AG09319 (cell line): ENCODE measurements around the gene TBX18.
A peak's percentile ranks its signal among the peaks of the same experiment; 100 is the strongest.

ENCODE experiments used
- DNase-seq: peaks from one replicate; pipeline ENCODE4 v3.0.0-alpha.2; 2010; ENCODE audit warnings: low read depth; ENCODE audit errors: extremely low read depth
- CTCF ChIP-seq: IDR thresholded peaks from 2 replicates; pipeline ENCODE4 v1.5.1; 2011; ENCODE audit warnings: low read depth, mild to moderate bottlenecking, inconsistent platforms, low read length, moderate library complexity

Gene TBX18

GRCh38 chr6:84767526-84768201 is 3.3 kb upstream of the TBX18 start:
- DNase-seq: no peak
- no peak for TF ChIP-seq CTCF

GRCh38 chr6:84766799-84767525 is 2.6 kb upstream of the TBX18 start:
- DNase-seq: no peak
- TF ChIP-seq CTCF: no peak

GRCh38 chr6:84766118-84766798 is 1.9 kb upstream of the TBX18 start:
- DNase-seq: no peak
- no peak for TF ChIP-seq CTCF

- no peak for DNase-seq
- TF ChIP-seq CTCF: no peak
Observed at GRCh38 chr6:84763886-84764331, 489 bp downstream of the TBX18 start.

- DNase-seq: peak; percentile 75
- TF ChIP-seq CTCF: no peak
Observed at GRCh38 chr6:84763003-84763885, 1.2 kb downstream of the TBX18 start.

GRCh38 chr6:84762220-84763002 is 2.0 kb downstream of the TBX18 start:
- no peak for DNase-seq
- peak; percentile 38 for TF ChIP-seq CTCF
